ENCODE results near the gene AVP.

- no peak for TF ChIP-seq EZH2phosphoT487 (IDR thresholded peaks at IDR 0.05; ENCODE audit: low read depth, severe bottlenecking, unreplicated experiment)
- TF ChIP-seq, protein P1, sequence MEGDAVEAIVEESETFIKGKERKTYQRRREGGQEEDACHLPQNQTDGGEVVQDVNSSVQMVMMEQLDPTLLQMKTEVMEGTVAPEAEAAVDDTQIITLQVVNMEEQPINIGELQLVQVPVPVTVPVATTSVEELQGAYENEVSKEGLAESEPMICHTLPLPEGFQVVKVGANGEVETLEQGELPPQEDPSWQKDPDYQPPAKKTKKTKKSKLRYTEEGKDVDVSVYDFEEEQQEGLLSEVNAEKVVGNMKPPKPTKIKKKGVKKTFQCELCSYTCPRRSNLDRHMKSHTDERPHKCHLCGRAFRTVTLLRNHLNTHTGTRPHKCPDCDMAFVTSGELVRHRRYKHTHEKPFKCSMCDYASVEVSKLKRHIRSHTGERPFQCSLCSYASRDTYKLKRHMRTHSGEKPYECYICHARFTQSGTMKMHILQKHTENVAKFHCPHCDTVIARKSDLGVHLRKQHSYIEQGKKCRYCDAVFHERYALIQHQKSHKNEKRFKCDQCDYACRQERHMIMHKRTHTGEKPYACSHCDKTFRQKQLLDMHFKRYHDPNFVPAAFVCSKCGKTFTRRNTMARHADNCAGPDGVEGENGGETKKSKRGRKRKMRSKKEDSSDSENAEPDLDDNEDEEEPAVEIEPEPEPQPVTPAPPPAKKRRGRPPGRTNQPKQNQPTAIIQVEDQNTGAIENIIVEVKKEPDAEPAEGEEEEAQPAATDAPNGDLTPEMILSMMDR (IDR thresholded peaks at IDR 0.05; ENCODE audit: poor library complexity), result no peak
These were observed 13.8 kb downstream of the AVP start for GRCh38 chr20:3070725-3071124.

All from hepatocyte (in vitro differentiated cells).